ENCODE measurements around the gene C11orf58.

DNA sequence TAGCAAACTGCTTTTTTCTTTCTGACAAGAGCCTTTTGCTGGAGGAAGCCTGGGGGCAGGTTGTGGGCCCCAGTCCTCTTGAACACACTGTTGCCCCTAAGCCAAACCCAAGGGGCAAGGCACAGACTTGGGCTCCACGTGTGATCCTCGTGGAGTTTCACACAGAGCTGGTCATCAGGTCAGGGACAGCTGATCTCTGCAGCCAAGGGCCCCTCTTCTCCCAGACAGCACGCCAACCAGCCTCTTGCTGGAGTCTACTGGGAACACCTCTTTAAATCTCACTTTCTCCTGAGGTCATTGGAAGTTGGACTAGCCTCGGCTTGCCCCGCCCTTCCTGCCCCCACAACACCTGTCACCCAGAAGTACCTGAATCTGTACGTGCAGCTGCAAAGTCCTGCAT, 39.8 kb downstream of the C11orf58 start:
- TF ChIP-seq, protein P1, sequence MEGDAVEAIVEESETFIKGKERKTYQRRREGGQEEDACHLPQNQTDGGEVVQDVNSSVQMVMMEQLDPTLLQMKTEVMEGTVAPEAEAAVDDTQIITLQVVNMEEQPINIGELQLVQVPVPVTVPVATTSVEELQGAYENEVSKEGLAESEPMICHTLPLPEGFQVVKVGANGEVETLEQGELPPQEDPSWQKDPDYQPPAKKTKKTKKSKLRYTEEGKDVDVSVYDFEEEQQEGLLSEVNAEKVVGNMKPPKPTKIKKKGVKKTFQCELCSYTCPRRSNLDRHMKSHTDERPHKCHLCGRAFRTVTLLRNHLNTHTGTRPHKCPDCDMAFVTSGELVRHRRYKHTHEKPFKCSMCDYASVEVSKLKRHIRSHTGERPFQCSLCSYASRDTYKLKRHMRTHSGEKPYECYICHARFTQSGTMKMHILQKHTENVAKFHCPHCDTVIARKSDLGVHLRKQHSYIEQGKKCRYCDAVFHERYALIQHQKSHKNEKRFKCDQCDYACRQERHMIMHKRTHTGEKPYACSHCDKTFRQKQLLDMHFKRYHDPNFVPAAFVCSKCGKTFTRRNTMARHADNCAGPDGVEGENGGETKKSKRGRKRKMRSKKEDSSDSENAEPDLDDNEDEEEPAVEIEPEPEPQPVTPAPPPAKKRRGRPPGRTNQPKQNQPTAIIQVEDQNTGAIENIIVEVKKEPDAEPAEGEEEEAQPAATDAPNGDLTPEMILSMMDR (IDR thresholded peaks at IDR 0.05): no peak
- no peak for TF ChIP-seq POLR2A (IDR thresholded peaks at IDR 0.05; ENCODE audit: low read depth)
